ENCODE results near the gene PRLHR.

Gene PRLHR

GRCh38 chr10:118587881-118588651 lies 7.4 kb downstream of the PRLHR start:
- Histone ChIP-seq H3K4me1 (ENCODE audit: control insufficient read depth, insufficient read depth, low read length) (no peaks in the 10 kb centered on the region), H3K4me3 (ENCODE audit: low read depth, low read length) (no peak overlapping the region), H3K36me3 (ENCODE audit: control insufficient read depth, insufficient read depth, low read length) (no peaks in the 10 kb centered on the region), H3K27me3 (ENCODE audit: control insufficient read depth, insufficient read depth, low read length) (peaks cover 14% of the 10 kb centered on the region), H3K9ac (ENCODE audit: low read depth, low read length) (no peak overlapping the region), H3K27ac (ENCODE audit: low read depth, low read length) (no peak overlapping the region), H3K9me3 (ENCODE audit: control insufficient read depth, insufficient read depth, low read length) (no peaks in the 10 kb centered on the region)

GRCh38 chr10:118586911-118587310 lies 8.5 kb downstream of the PRLHR start:
- Histone ChIP-seq H3K27me3 (ENCODE audit: control insufficient read depth, insufficient read depth, low read length) (peaks cover 2% of the 10 kb centered on the region; the same call in 1 of the 2 replicates), H3K4me3 (ENCODE audit: low read depth, low read length) (no peak overlapping the region), H3K36me3 (ENCODE audit: control insufficient read depth, insufficient read depth, low read length) (no peaks in the 10 kb centered on the region), H3K9ac (ENCODE audit: low read depth, low read length) (no peak overlapping the region), H3K4me1 (ENCODE audit: control insufficient read depth, insufficient read depth, low read length) (no peaks in the 10 kb centered on the region), H3K27ac (ENCODE audit: low read depth, low read length) (no peak overlapping the region), H3K9me3 (ENCODE audit: control insufficient read depth, insufficient read depth, low read length) (no peaks in the 10 kb centered on the region)

GRCh38 chr10:118585794-118586193 lies 9.7 kb downstream of the PRLHR start:
- no peaks in the 10 kb centered on the region for H3K36me3 ChIP-seq (ENCODE audit: control insufficient read depth, insufficient read depth, low read length)
- H3K9ac ChIP-seq (ENCODE audit: low read depth, low read length): no peak overlapping the region
- no peaks in the 10 kb centered on the region for H3K9me3 ChIP-seq (ENCODE audit: control insufficient read depth, insufficient read depth, low read length)
- no peak overlapping the region for H3K4me3 ChIP-seq (ENCODE audit: low read depth, low read length)
- no peak overlapping the region for H3K27ac ChIP-seq (ENCODE audit: low read depth, low read length)
- H3K4me1 ChIP-seq (ENCODE audit: control insufficient read depth, insufficient read depth, low read length): no peaks in the 10 kb centered on the region
- H3K27me3 ChIP-seq (ENCODE audit: control insufficient read depth, insufficient read depth, low read length): no peaks in the 10 kb centered on the region; the same call in 1 of the 2 replicates

- Histone ChIP-seq H3K9ac (ENCODE audit: low read depth, low read length) (no peak overlapping the region), H3K9me3 (ENCODE audit: control insufficient read depth, insufficient read depth, low read length) (no peaks in the 10 kb centered on the region), H3K4me1 (ENCODE audit: control insufficient read depth, insufficient read depth, low read length) (no peaks in the 10 kb centered on the region), H3K27me3 (ENCODE audit: control insufficient read depth, insufficient read depth, low read length) (no peaks in the 10 kb centered on the region; the same call in 1 of the 2 replicates), H3K27ac (ENCODE audit: low read depth, low read length) (no peak overlapping the region), H3K4me3 (ENCODE audit: low read depth, low read length) (no peak overlapping the region), H3K36me3 (ENCODE audit: control insufficient read depth, insufficient read depth, low read length) (no peaks in the 10 kb centered on the region)
Measured at GRCh38 chr10:118585234-118585633, 10.2 kb downstream of the PRLHR start.

- Histone ChIP-seq H3K9me3 (ENCODE audit: control insufficient read depth, insufficient read depth, low read length) (no peaks in the 10 kb centered on the region), H3K9ac (ENCODE audit: low read depth, low read length) (no peak overlapping the region), H3K27me3 (ENCODE audit: control insufficient read depth, insufficient read depth, low read length) (no peaks in the 10 kb centered on the region; the same call in 1 of the 2 replicates), H3K4me3 (ENCODE audit: low read depth, low read length) (no peak overlapping the region), H3K36me3 (ENCODE audit: control insufficient read depth, insufficient read depth, low read length) (no peaks in the 10 kb centered on the region), H3K27ac (ENCODE audit: low read depth, low read length) (no peak overlapping the region), H3K4me1 (ENCODE audit: control insufficient read depth, insufficient read depth, low read length) (no peaks in the 10 kb centered on the region)
Measured at GRCh38 chr10:118584181-118584954, 11.1 kb downstream of the PRLHR start.

- Histone ChIP-seq H3K4me3 (ENCODE audit: low read depth, low read length) (no peak overlapping the region), H3K36me3 (ENCODE audit: control insufficient read depth, insufficient read depth, low read length) (no peaks in the 10 kb centered on the region), H3K27ac (ENCODE audit: low read depth, low read length) (no peak overlapping the region), H3K4me1 (ENCODE audit: control insufficient read depth, insufficient read depth, low read length) (no peaks in the 10 kb centered on the region), H3K27me3 (ENCODE audit: control insufficient read depth, insufficient read depth, low read length) (no peaks in the 10 kb centered on the region; the same call in 1 of the 2 replicates), H3K9ac (ENCODE audit: low read depth, low read length) (no peak overlapping the region), H3K9me3 (ENCODE audit: control insufficient read depth, insufficient read depth, low read length) (no peaks in the 10 kb centered on the region)
Measured at GRCh38 chr10:118583611-118584010, 11.8 kb downstream of the PRLHR start.

GRCh38 chr10:118582511-118582910 lies 12.9 kb downstream of the PRLHR start:
- Histone ChIP-seq H3K4me3 (ENCODE audit: low read depth, low read length) (no peak overlapping the region), H3K4me1 (ENCODE audit: control insufficient read depth, insufficient read depth, low read length) (no peaks in the 10 kb centered on the region), H3K27me3 (ENCODE audit: control insufficient read depth, insufficient read depth, low read length) (no peaks in the 10 kb centered on the region), H3K9me3 (ENCODE audit: control insufficient read depth, insufficient read depth, low read length) (no peaks in the 10 kb centered on the region), H3K36me3 (ENCODE audit: control insufficient read depth, insufficient read depth, low read length) (no peaks in the 10 kb centered on the region), H3K9ac (ENCODE audit: low read depth, low read length) (no peak overlapping the region), H3K27ac (ENCODE audit: low read depth, low read length) (no peak overlapping the region)

GRCh38 chr10:118581340-118581739 lies 14.1 kb downstream of the PRLHR start:
- H3K4me3 ChIP-seq (ENCODE audit: low read depth, low read length): no peak overlapping the region
- no peaks in the 10 kb centered on the region for H3K4me1 ChIP-seq (ENCODE audit: control insufficient read depth, insufficient read depth, low read length)
- no peaks in the 10 kb centered on the region for H3K36me3 ChIP-seq (ENCODE audit: control insufficient read depth, insufficient read depth, low read length)
- no peaks in the 10 kb centered on the region for H3K27me3 ChIP-seq (ENCODE audit: control insufficient read depth, insufficient read depth, low read length)
- H3K27ac ChIP-seq (ENCODE audit: low read depth, low read length): no peak overlapping the region
- no peaks in the 10 kb centered on the region for H3K9me3 ChIP-seq (ENCODE audit: control insufficient read depth, insufficient read depth, low read length)
- H3K9ac ChIP-seq (ENCODE audit: low read depth, low read length): no peak overlapping the region

- Histone ChIP-seq H3K27ac (ENCODE audit: low read depth, low read length) (no peak overlapping the region), H3K4me1 (ENCODE audit: control insufficient read depth, insufficient read depth, low read length) (no peaks in the 10 kb centered on the region), H3K27me3 (ENCODE audit: control insufficient read depth, insufficient read depth, low read length) (no peaks in the 10 kb centered on the region), H3K4me3 (ENCODE audit: low read depth, low read length) (no peak overlapping the region), H3K9ac (ENCODE audit: low read depth, low read length) (no peak overlapping the region), H3K36me3 (ENCODE audit: control insufficient read depth, insufficient read depth, low read length) (no peaks in the 10 kb centered on the region), H3K9me3 (ENCODE audit: control insufficient read depth, insufficient read depth, low read length) (no peaks in the 10 kb centered on the region)
Measured at GRCh38 chr10:118580702-118581101, 14.7 kb downstream of the PRLHR start.

- no peaks in the 10 kb centered on the region for H3K9me3 ChIP-seq (ENCODE audit: control insufficient read depth, insufficient read depth, low read length)
- no peaks in the 10 kb centered on the region for H3K4me1 ChIP-seq (ENCODE audit: control insufficient read depth, insufficient read depth, low read length)
- H3K27me3 ChIP-seq (ENCODE audit: control insufficient read depth, insufficient read depth, low read length): no peaks in the 10 kb centered on the region
- no peak overlapping the region for H3K9ac ChIP-seq (ENCODE audit: low read depth, low read length)
- no peaks in the 10 kb centered on the region for H3K36me3 ChIP-seq (ENCODE audit: control insufficient read depth, insufficient read depth, low read length)
- no peak overlapping the region for H3K27ac ChIP-seq (ENCODE audit: low read depth, low read length)
- no peak overlapping the region for H3K4me3 ChIP-seq (ENCODE audit: low read depth, low read length)
Measured at GRCh38 chr10:118573512-118573911, 21.9 kb downstream of the PRLHR start.

Data from HUES48 (cell line).